Left lung (tissue), 10 donors: ENCODE measurements around the gene UIMC1. TPM values are rescaled to one million over a fixed set of nuclear protein-coding genes. Genes with fewer than 3 reads are reported as not detected.
"Not testable (repeated sequence)": the region's sequence is repeated elsewhere in the genome, so short reads cannot be mapped to it uniquely, and the experiment has no call there.

Experiments
- ATAC-seq: fragments of 200-7000 bp; cut with Tn5 transposase; one replicate; pipeline ENCODE4 v1.9.1; 2020; ENCODE audit warnings: moderate library complexity
- DNase-seq, 4 donors: peaks; one replicate each; pipeline ENCODE4 v3.0.0-alpha.2; 2013 to 2020
- H3K27ac ChIP-seq, 2 donors: fragments of 200-600 bp; sonication (generic) in 1 of 2; one replicate each; pipeline versions ENCODE4 v1.5.0 to v1.8.0; 2020 to 2021
- H3K27me3 ChIP-seq, 2 donors: fragments of 200-600 bp; sonication (generic) in 1 of 2; one replicate each; pipeline versions ENCODE4 v1.5.0 to v1.8.0; 2020 to 2021
- H3K36me3 ChIP-seq, 2 donors: fragments of 200-600 bp; sonication (generic) in 1 of 2; one replicate each; pipeline versions ENCODE4 v1.5.0 to v1.8.0; 2020 to 2021
- H3K4me1 ChIP-seq, 2 donors: fragments of 200-600 bp; one replicate each; pipeline ENCODE4 v1.8.0; 2021
- H3K4me3 ChIP-seq, 2 donors: fragments of 200-600 bp; sonication (generic) in 1 of 2; one replicate each; pipeline versions ENCODE4 v1.5.0 to v1.8.0; 2020 to 2021; ENCODE audit warnings: mild to moderate bottlenecking in 1 of 2
- H3K9me3 ChIP-seq, 2 donors: fragments of 200-600 bp; sonication (generic) in 1 of 2; one replicate each; pipeline versions ENCODE4 v1.5.0 to v1.8.0; 2020 to 2021
- intact Hi-C, 2 donors: fragments of 100-400 bp; cut with DNase I; formaldehyde crosslinking; loops; one replicate each; pipeline versions ENCODE4 v1.11.2 to v1.14.2; 2022
- polyA plus RNA-seq, 6 donors: library from polyadenylated mRNA; unstranded; fragments of 120-200 nt; gene quantifications; one replicate each; pipeline ENCODE4 v1.2.1, GENCODE V29; 2013; ENCODE audit not compliant: insufficient read length in 6 of 6
- total RNA-seq, 2 donors: library from RNA; stranded (reverse); fragmentation: NEBNext Ultra II Directional; extraction: Animal tissue kit (Norgen Biotek cat#: 25700); gene quantifications; one replicate each; pipeline ENCODE4 v1.2.1, GENCODE V29; 2021
- TF ChIP-seq, protein P1 (sequence below), 2 donors: fragments of 200-600 bp; sonication (generic) in 1 of 2; IDR thresholded peaks; one replicate each; pipeline versions ENCODE4 v1.5.0 to v1.8.0; 2021; ENCODE audit warnings: antibody characterized with exemption in 2 of 2
- donor health status: DM: no; HTN: yes; CAD: no.
- donor health status: DM: no; HTN: no; CAD: no.

The UIMC1 gene
- total and polyA plus RNA-seq, 8 donors = 22.4 to 53.7 (median 44.2) TPM

GRCh38 chr5:176983112-176983511 is 23.5 kb downstream of the UIMC1 start:
- H3K4me3 ChIP-seq, H3K9me3 ChIP-seq, intact Hi-C loops, ATAC-seq, H3K27me3 ChIP-seq, H3K4me1 ChIP-seq, H3K27ac ChIP-seq, DNase-seq: not testable (repeated sequence)
- H3K36me3 ChIP-seq = peaks cover 0 to 40% of the 10 kb centered on the region in 2 donors

DNA sequence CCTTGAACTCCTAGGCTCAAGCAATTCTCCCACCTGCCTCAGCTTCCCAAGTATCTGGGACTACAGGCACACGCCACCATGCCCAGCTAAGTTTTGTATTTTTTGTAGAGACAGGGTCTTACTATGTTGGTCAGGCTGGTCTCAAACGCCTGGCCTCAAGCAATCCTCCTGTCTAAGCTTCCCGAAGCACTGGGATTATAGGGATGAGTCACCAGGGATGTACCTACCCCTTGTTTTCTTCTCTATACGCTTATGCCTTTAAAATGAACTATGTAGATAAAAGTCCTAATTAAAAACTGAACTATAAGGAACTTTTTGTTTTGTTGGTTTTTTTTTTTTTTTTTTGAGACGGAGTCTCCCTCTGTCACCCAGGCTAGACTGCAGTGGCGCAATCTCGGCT is 25.8 kb downstream of the UIMC1 start:
- TF ChIP-seq, protein P1, sequence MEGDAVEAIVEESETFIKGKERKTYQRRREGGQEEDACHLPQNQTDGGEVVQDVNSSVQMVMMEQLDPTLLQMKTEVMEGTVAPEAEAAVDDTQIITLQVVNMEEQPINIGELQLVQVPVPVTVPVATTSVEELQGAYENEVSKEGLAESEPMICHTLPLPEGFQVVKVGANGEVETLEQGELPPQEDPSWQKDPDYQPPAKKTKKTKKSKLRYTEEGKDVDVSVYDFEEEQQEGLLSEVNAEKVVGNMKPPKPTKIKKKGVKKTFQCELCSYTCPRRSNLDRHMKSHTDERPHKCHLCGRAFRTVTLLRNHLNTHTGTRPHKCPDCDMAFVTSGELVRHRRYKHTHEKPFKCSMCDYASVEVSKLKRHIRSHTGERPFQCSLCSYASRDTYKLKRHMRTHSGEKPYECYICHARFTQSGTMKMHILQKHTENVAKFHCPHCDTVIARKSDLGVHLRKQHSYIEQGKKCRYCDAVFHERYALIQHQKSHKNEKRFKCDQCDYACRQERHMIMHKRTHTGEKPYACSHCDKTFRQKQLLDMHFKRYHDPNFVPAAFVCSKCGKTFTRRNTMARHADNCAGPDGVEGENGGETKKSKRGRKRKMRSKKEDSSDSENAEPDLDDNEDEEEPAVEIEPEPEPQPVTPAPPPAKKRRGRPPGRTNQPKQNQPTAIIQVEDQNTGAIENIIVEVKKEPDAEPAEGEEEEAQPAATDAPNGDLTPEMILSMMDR (IDR thresholded peaks at IDR 0.05) = no peak

GRCh38 chr5:176979669-176980068 is 26.9 kb downstream of the UIMC1 start:
- Histone ChIP-seq H3K27ac (no peak overlapping the region), H3K9me3 (no peaks in the 10 kb centered on the region), H3K36me3 (peaks cover 0 to 56% of the 10 kb centered on the region in 2 donors), H3K27me3 (no peaks in the 10 kb centered on the region), H3K4me3 (no peak overlapping the region), H3K4me1 (no peaks in the 10 kb centered on the region)
- ATAC-seq = no peak
- DNase-seq = no peak
- intact Hi-C loops = no loop called here
- TF ChIP-seq, protein P1 (IDR thresholded peaks at IDR 0.05) = no peak

More for the DNA sequence above, 25.8 kb downstream of the UIMC1 start:
- intact Hi-C loops = no loop called here
- Histone ChIP-seq H3K9me3 (no peaks in the 10 kb centered on the region), H3K27ac (no peak overlapping the region), H3K36me3 (peaks cover 0 to 47% of the 10 kb centered on the region in 2 donors), H3K4me3 (no peak overlapping the region), H3K27me3 (no peaks in the 10 kb centered on the region), H3K4me1 (peaks cover 0 to 7% of the 10 kb centered on the region in 2 donors)
- ATAC-seq (no peak), DNase-seq (no peak)

- Histone ChIP-seq H3K4me3 (no peak overlapping the region), H3K27me3 (no peaks in the 10 kb centered on the region), H3K9me3 (no peaks in the 10 kb centered on the region), H3K4me1 (no peaks in the 10 kb centered on the region), H3K36me3 (peaks cover 0 to 47% of the 10 kb centered on the region in 2 donors), H3K27ac (no peak overlapping the region)
- ATAC-seq (no peak), DNase-seq (no peak)
- intact Hi-C loops = no loop called here
- TF ChIP-seq, protein P1 (IDR thresholded peaks at IDR 0.05) = no peak
Observed at GRCh38 chr5:176965633-176966032, 40.9 kb downstream of the UIMC1 start.

- no peaks in the 10 kb centered on the region for H3K9me3 ChIP-seq
- DNase-seq = peak in 2 of 4 donors; percentile 7 to 17
- intact Hi-C loops = no loop called here
- peaks cover 0 to 6% of the 10 kb centered on the region in 2 donors for H3K4me1 ChIP-seq
- no peak overlapping the region for H3K4me3 ChIP-seq
- H3K27me3 ChIP-seq = no peaks in the 10 kb centered on the region
- no peak overlapping the region for H3K27ac ChIP-seq
- peak; percentile 51 for ATAC-seq
- peaks cover 0 to 32% of the 10 kb centered on the region in 2 donors for H3K36me3 ChIP-seq
- TF ChIP-seq, protein P1 (IDR thresholded peaks at IDR 0.05) = peak; percentile 29 to 32
Observed at GRCh38 chr5:176959051-176959450, 47.5 kb downstream of the UIMC1 start.

- H3K9me3 ChIP-seq = no peaks in the 10 kb centered on the region
- peaks cover 0 to 6% of the 10 kb centered on the region in 2 donors for H3K4me1 ChIP-seq
- H3K4me3 ChIP-seq = no peak overlapping the region
- H3K36me3 ChIP-seq = peaks cover 0 to 47% of the 10 kb centered on the region in 2 donors
- TF ChIP-seq, protein P1 (IDR thresholded peaks at IDR 0.05) = no peak
- DNase-seq = no peak
- intact Hi-C loops = no loop called here
- no peaks in the 10 kb centered on the region for H3K27me3 ChIP-seq
- ATAC-seq = no peak
- no peak overlapping the region for H3K27ac ChIP-seq
Observed at GRCh38 chr5:176956756-176957155, 49.8 kb downstream of the UIMC1 start.
